SIG-M5 (cell line): ENCODE measurements around the gene SLC8B1.

Source experiments
- DNase-seq: peaks from one replicate; lab custom pipeline; 2025; lab: John Stamatoyannopoulos, UW

SLC8B1 gene

GRCh38 chr12:113318900-113319628 is 15.8 kb downstream of the SLC8B1 start:
- DNase-seq = no peak

GRCh38 chr12:113318046-113318656 is 16.8 kb downstream of the SLC8B1 start:
- no peak for DNase-seq

- no peak for DNase-seq
Observed at GRCh38 chr12:113317122-113317521, 17.8 kb downstream of the SLC8B1 start.

- no peak for DNase-seq
Observed at GRCh38 chr12:113316155-113316554, 18.8 kb downstream of the SLC8B1 start.

- no peak for DNase-seq
Observed at GRCh38 chr12:113315358-113315757, 19.6 kb downstream of the SLC8B1 start.

- no peak for DNase-seq
Observed at GRCh38 chr12:113314121-113314529, 20.8 kb downstream of the SLC8B1 start.

- no peak for DNase-seq
Observed at GRCh38 chr12:113310489-113310888, 24.4 kb downstream of the SLC8B1 start.

- DNase-seq = no peak
Observed at GRCh38 chr12:113306382-113306781, 28.5 kb downstream of the SLC8B1 start.

- DNase-seq = no peak
Observed at GRCh38 chr12:113305281-113305856, 29.5 kb downstream of the SLC8B1 start.

- no peak for DNase-seq
Observed at GRCh38 chr12:113302886-113303640, 31.8 kb downstream of the SLC8B1 start.

- no peak for DNase-seq
Observed at GRCh38 chr12:113302466-113302865, 32.4 kb downstream of the SLC8B1 start.

- DNase-seq = no peak
Observed at GRCh38 chr12:113301811-113302210, 33.1 kb downstream of the SLC8B1 start.

GRCh38 chr12:113299619-113300237 is 35.2 kb downstream of the SLC8B1 start:
- DNase-seq = no peak

- DNase-seq = no peak
Observed at GRCh38 chr12:113298861-113299545, 35.9 kb downstream of the SLC8B1 start.

- DNase-seq = no peak
Observed at GRCh38 chr12:113298472-113298817, 36.5 kb downstream of the SLC8B1 start.

- DNase-seq = no peak
Observed at GRCh38 chr12:113297621-113298471, 37.1 kb downstream of the SLC8B1 start.

GRCh38 chr12:113297214-113297587 is 37.7 kb downstream of the SLC8B1 start:
- no peak for DNase-seq

- no peak for DNase-seq
Observed at GRCh38 chr12:113296557-113297213, 38.2 kb downstream of the SLC8B1 start.

GRCh38 chr12:113295886-113296556 is 38.9 kb downstream of the SLC8B1 start:
- no peak for DNase-seq

GRCh38 chr12:113293100-113293499 is 41.8 kb downstream of the SLC8B1 start:
- no peak for DNase-seq
